ENCODE results near the gene SPRED1.

Gene SPRED1

DNA sequence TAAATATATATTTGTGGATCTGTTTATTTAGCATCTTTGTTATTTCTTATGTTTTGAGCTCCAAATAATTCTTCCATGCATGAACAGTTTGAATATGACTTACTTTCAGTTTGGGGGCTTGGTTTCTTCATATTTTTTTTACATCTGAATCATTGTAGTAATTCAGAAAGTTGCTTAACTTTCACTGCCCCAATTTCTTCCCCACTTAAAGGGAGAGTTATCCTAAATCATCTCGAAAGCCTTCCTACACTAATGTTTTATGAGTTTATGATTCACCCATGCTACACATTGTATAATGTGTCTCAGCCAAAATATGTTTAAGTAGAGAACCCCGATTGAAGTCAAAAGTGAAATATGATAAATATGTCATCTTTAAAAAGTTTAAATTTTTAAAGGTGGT is 47.8 kb downstream of the SPRED1 start:
- H3K4me1 ChIP-seq (ENCODE audit: control insufficient read depth in 5 of 5, insufficient read depth in 5 of 5, low read length in 5 of 5), result peaks cover 0 to 16% (median 5%) of the 10 kb centered on the region in 5 donors
- no peak overlapping the region for H3K9ac ChIP-seq (ENCODE audit: low read length in 5 of 5)
- no peak overlapping the region for H3K4me3 ChIP-seq (ENCODE audit: low read depth in 1 of 5, low read length in 5 of 5)
- H3K36me3 ChIP-seq (ENCODE audit: control insufficient read depth in 5 of 5, insufficient read depth in 5 of 5, low read length in 5 of 5), result peaks cover 0 to 4% (median 0%) of the 10 kb centered on the region in 5 donors
- no peaks in the 10 kb centered on the region for H3K9me3 ChIP-seq (ENCODE audit: control insufficient read depth in 5 of 5, low read length in 5 of 5)
- no peaks in the 10 kb centered on the region for H3K27me3 ChIP-seq (ENCODE audit: control insufficient read depth in 5 of 5, insufficient read depth in 4 of 5, low read length in 5 of 5)
- no peak overlapping the region for H3K27ac ChIP-seq (ENCODE audit: low read depth, low read length)

DNA sequence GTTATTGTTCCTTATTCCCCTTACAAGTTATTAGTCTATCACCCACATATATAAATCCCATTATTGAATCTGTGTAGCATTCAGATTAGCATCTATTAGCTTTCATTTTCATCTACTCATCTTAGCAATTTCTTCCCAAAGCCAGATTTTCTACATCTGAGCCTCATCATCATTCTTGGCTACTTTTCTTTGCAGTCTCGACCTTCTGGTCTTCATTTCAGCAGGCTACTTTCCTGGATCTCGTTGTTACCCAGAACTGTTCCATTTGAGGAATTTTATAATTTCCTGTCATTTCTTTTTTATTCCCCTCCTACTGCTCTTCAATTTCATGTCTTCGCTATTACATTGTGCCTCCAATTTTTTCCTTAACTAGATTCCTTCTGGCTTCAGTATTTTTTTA is 51.8 kb downstream of the SPRED1 start:
- Histone ChIP-seq H3K9me3 (ENCODE audit: control insufficient read depth in 5 of 5, low read length in 5 of 5) (no peaks in the 10 kb centered on the region), H3K4me1 (ENCODE audit: control insufficient read depth in 5 of 5, insufficient read depth in 5 of 5, low read length in 5 of 5) (peaks cover 0 to 12% (median 3%) of the 10 kb centered on the region in 5 donors), H3K36me3 (ENCODE audit: control insufficient read depth in 5 of 5, insufficient read depth in 5 of 5, low read length in 5 of 5) (peaks cover 0 to 4% (median under 1%) of the 10 kb centered on the region in 5 donors), H3K27ac (ENCODE audit: low read depth, low read length) (no peak overlapping the region), H3K27me3 (ENCODE audit: control insufficient read depth in 5 of 5, insufficient read depth in 4 of 5, low read length in 5 of 5) (no peaks in the 10 kb centered on the region), H3K9ac (ENCODE audit: low read length in 5 of 5) (no peak overlapping the region), H3K4me3 (ENCODE audit: low read depth in 1 of 5, low read length in 5 of 5) (no peak overlapping the region)

DNA sequence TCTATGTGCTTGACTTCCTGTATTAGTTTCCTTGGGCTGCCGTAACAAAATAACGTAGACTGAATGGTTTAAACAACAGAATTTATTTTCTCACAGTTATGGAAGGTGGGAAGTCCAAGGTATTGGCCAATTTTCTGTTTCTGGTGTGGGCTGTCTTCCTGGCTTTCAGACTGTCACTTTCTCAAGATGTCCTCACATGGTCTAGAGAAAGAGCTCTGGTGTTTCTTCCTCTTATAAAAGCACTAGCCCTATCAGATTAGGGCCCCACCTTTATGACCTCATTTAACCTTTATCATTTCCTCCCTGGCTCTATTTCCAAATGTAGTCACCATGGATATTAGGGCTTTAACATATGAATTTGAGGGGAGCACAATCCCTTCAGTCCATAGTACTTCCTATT is 54.6 kb downstream of the SPRED1 start:
- H3K4me3 ChIP-seq (ENCODE audit: low read depth in 1 of 5, low read length in 5 of 5), result no peak overlapping the region
- H3K27ac ChIP-seq (ENCODE audit: low read depth, low read length), result no peak overlapping the region
- no peaks in the 10 kb centered on the region for H3K9me3 ChIP-seq (ENCODE audit: control insufficient read depth in 5 of 5, low read length in 5 of 5)
- peaks cover 0 to 12% (median 3%) of the 10 kb centered on the region in 5 donors for H3K4me1 ChIP-seq (ENCODE audit: control insufficient read depth in 5 of 5, insufficient read depth in 5 of 5, low read length in 5 of 5)
- no peaks in the 10 kb centered on the region for H3K27me3 ChIP-seq (ENCODE audit: control insufficient read depth in 5 of 5, insufficient read depth in 4 of 5, low read length in 5 of 5)
- H3K36me3 ChIP-seq (ENCODE audit: control insufficient read depth in 5 of 5, insufficient read depth in 5 of 5, low read length in 5 of 5), result peaks cover 0 to 5% (median 4%) of the 10 kb centered on the region in 5 donors
- no peak overlapping the region for H3K9ac ChIP-seq (ENCODE audit: low read length in 5 of 5)

DNA sequence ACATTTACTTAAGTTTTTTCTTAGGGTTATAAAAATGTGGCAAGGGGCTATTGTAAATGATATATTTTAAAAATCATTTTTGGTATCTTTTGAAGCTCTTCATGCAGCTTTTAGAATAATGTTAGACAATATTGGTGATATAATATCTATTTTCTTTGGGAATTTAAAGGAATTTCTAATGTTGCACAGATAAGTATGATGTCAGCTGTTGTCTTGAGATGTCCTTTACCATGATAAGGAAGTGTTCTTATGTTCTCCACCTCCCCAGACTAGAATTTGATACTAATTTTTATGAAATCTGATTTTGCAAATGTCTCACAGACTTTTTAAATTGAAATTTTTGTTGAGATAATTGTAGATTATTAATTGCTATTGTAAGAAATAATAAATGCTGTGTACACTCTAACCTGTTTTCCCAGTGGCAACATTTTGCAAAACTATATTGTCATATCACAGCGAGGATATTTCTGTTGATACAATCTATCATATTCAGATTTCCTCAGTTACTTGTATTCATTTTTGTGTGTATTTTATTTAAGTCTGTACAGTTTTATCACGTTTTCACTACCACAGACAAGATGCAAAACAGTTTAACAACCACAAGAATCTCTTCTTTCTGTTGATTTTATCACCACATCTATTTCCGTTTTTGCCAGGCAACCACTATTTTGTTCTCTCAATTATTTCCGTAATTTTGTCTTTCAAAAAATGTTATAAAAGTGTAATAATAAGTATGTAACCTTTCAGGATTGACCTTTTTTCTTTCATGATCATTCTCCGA is 55.4 kb downstream of the SPRED1 start:
- peaks cover 0 to 5% (median 0%) of the 10 kb centered on the region in 5 donors for H3K36me3 ChIP-seq (ENCODE audit: control insufficient read depth in 5 of 5, insufficient read depth in 5 of 5, low read length in 5 of 5)
- H3K27me3 ChIP-seq (ENCODE audit: control insufficient read depth in 5 of 5, insufficient read depth in 4 of 5, low read length in 5 of 5), result no peaks in the 10 kb centered on the region
- H3K4me1 ChIP-seq (ENCODE audit: control insufficient read depth in 5 of 5, insufficient read depth in 5 of 5, low read length in 5 of 5), result peaks cover 0 to 15% (median 5%) of the 10 kb centered on the region in 5 donors
- no peaks in the 10 kb centered on the region for H3K9me3 ChIP-seq (ENCODE audit: control insufficient read depth in 5 of 5, low read length in 5 of 5)
- no peak overlapping the region for H3K27ac ChIP-seq (ENCODE audit: low read depth, low read length)
- no peak overlapping the region for H3K9ac ChIP-seq (ENCODE audit: low read length in 5 of 5)
- no peak overlapping the region for H3K4me3 ChIP-seq (ENCODE audit: low read depth in 1 of 5, low read length in 5 of 5)

DNA sequence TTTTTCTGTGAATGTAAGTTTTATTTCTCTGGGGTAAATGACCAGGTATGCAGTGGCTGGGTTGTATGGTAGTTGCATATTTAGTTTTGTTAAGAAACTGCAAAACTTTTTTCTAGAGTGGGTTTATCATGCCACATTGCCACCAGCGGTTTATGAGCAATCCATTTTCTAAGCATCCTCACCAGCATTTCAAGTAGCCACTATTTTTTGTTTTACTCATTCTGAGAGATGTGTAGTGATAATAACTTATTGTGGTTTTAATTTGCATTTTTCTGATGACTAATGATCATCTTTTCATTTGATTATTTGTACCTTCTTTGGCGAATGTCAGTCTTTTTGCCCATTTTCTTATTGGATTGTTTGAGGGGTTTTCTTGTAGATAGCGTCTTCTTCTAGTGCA is 56.2 kb downstream of the SPRED1 start:
- peaks cover 0 to 5% (median 0%) of the 10 kb centered on the region in 5 donors for H3K36me3 ChIP-seq (ENCODE audit: control insufficient read depth in 5 of 5, insufficient read depth in 5 of 5, low read length in 5 of 5)

DNA sequence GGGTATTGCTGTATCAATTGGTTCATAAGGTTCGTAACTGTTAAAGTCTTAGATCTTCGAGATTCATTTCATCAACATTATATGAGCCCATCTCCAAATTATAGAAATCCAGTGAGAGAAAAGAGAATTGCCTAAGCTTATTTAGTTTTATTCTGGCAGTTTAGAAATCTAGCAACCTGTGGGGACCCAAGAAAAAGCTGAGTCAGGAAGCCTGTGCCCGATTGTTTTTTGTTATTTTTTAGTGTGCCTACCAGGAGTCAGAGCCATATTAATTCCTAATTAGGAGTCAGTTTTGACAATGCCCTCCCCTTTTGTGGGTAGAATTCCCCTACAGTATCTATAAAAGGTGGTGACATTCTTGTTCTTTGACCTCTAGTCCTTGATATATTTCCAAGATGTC is 59.6 kb downstream of the SPRED1 start:
- Histone ChIP-seq H3K27ac (ENCODE audit: low read depth, low read length) (no peak overlapping the region), H3K9me3 (ENCODE audit: control insufficient read depth in 5 of 5, low read length in 5 of 5) (no peaks in the 10 kb centered on the region), H3K36me3 (ENCODE audit: control insufficient read depth in 5 of 5, insufficient read depth in 5 of 5, low read length in 5 of 5) (peaks cover 0 to 5% (median 0%) of the 10 kb centered on the region in 5 donors), H3K9ac (ENCODE audit: low read length in 5 of 5) (no peak overlapping the region), H3K4me1 (ENCODE audit: control insufficient read depth in 5 of 5, insufficient read depth in 5 of 5, low read length in 5 of 5) (peaks cover 0 to 15% (median 3%) of the 10 kb centered on the region in 5 donors), H3K4me3 (ENCODE audit: low read depth in 1 of 5, low read length in 5 of 5) (no peak overlapping the region), H3K27me3 (ENCODE audit: control insufficient read depth in 5 of 5, insufficient read depth in 4 of 5, low read length in 5 of 5) (no peaks in the 10 kb centered on the region)

More for the DNA sequence above, 56.2 kb downstream of the SPRED1 start:
- Histone ChIP-seq H3K27ac (ENCODE audit: low read depth, low read length) (no peak overlapping the region), H3K4me1 (ENCODE audit: control insufficient read depth in 5 of 5, insufficient read depth in 5 of 5, low read length in 5 of 5) (peaks cover 0 to 16% (median 9%) of the 10 kb centered on the region in 5 donors), H3K4me3 (ENCODE audit: low read depth in 1 of 5, low read length in 5 of 5) (no peak overlapping the region), H3K9me3 (ENCODE audit: control insufficient read depth in 5 of 5, low read length in 5 of 5) (no peaks in the 10 kb centered on the region), H3K27me3 (ENCODE audit: control insufficient read depth in 5 of 5, insufficient read depth in 4 of 5, low read length in 5 of 5) (no peaks in the 10 kb centered on the region), H3K9ac (ENCODE audit: low read length in 5 of 5) (no peak overlapping the region)

DNA sequence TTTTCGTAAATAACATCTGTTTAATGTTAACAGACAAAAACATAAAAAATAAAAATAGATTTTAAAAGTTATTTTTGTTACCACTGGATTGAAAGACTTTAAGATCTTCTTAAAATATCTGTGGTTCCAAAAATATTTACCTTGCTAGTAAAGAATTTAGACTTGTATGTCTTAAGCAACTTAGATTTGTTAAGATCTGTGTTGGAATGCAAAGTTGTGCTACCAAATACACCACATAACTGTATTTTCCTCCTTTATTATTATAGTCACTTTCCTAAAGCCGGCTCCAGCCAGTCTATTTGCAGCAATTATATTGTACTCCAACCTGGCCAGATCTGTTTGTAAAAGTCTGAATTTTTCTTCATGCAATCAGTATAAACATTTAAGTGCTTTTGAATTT is 63.7 kb downstream of the SPRED1 start:
- Histone ChIP-seq H3K4me3 (ENCODE audit: low read depth in 1 of 5, low read length in 5 of 5) (no peak overlapping the region), H3K36me3 (ENCODE audit: control insufficient read depth in 5 of 5, insufficient read depth in 5 of 5, low read length in 5 of 5) (no peaks in the 10 kb centered on the region), H3K9me3 (ENCODE audit: control insufficient read depth in 5 of 5, low read length in 5 of 5) (no peaks in the 10 kb centered on the region), H3K27me3 (ENCODE audit: control insufficient read depth in 5 of 5, insufficient read depth in 4 of 5, low read length in 5 of 5) (no peaks in the 10 kb centered on the region), H3K27ac (ENCODE audit: low read depth, low read length) (no peak overlapping the region), H3K4me1 (ENCODE audit: control insufficient read depth in 5 of 5, insufficient read depth in 5 of 5, low read length in 5 of 5) (peaks cover 0 to 15% (median 0%) of the 10 kb centered on the region in 5 donors), H3K9ac (ENCODE audit: low read length in 5 of 5) (no peak overlapping the region)

DNA sequence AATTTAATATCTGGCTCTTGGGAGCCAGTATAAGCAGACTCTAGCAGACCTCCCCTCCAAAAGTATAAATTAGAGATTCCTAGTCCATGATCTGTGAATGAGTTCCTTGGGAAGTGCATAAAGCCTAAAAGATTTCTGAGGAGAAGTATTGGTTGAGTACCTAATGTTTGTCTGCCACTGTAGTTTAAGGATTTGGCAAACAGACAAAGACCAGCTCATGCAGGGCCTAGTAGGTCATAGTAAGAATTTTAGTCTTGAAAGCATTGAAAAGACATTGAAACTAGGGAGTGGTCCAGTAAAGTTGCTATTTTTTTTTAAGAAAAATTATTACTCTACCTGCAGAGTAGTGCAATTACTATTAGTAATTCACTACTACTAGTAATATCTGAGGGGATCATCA is 67.5 kb downstream of the SPRED1 start:
- Histone ChIP-seq H3K27ac (ENCODE audit: low read depth, low read length) (no peak overlapping the region), H3K27me3 (ENCODE audit: control insufficient read depth in 5 of 5, insufficient read depth in 4 of 5, low read length in 5 of 5) (no peaks in the 10 kb centered on the region), H3K9ac (ENCODE audit: low read length in 5 of 5) (no peak overlapping the region), H3K4me3 (ENCODE audit: low read depth in 1 of 5, low read length in 5 of 5) (no peak overlapping the region), H3K9me3 (ENCODE audit: control insufficient read depth in 5 of 5, low read length in 5 of 5) (no peaks in the 10 kb centered on the region), H3K4me1 (ENCODE audit: control insufficient read depth in 5 of 5, insufficient read depth in 5 of 5, low read length in 5 of 5) (peaks cover 0 to 5% (median 0%) of the 10 kb centered on the region in 5 donors), H3K36me3 (ENCODE audit: control insufficient read depth in 5 of 5, insufficient read depth in 5 of 5, low read length in 5 of 5) (peaks cover 2 to 8% (median 4%) of the 10 kb centered on the region in 5 donors)

DNA sequence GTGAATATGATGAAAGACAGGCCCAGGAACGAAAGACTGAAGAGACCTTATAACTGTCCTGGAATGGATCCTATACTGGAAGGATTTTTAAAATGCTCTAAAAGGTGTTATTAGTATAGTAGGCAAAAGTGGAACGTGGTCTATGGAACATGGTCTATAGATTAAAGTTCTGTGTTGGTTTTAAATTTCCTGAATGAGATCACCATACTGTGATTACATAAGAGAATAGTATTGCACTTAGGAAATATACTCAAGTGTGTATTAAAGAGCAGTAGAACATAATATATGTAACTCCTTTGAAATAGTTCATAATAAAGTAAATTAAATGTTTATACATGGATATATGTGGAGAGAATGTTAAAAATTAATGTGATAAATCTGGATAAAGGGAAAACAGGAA is 68.2 kb downstream of the SPRED1 start:
- Histone ChIP-seq H3K27ac (ENCODE audit: low read depth, low read length) (no peak overlapping the region), H3K9me3 (ENCODE audit: control insufficient read depth in 5 of 5, low read length in 5 of 5) (no peaks in the 10 kb centered on the region), H3K4me3 (ENCODE audit: low read depth in 1 of 5, low read length in 5 of 5) (no peak overlapping the region), H3K9ac (ENCODE audit: low read length in 5 of 5) (no peak overlapping the region), H3K36me3 (ENCODE audit: control insufficient read depth in 5 of 5, insufficient read depth in 5 of 5, low read length in 5 of 5) (peaks cover 6 to 13% (median 7%) of the 10 kb centered on the region in 5 donors), H3K4me1 (ENCODE audit: control insufficient read depth in 5 of 5, insufficient read depth in 5 of 5, low read length in 5 of 5) (peaks cover 0 to 3% (median 0%) of the 10 kb centered on the region in 5 donors), H3K27me3 (ENCODE audit: control insufficient read depth in 5 of 5, insufficient read depth in 4 of 5, low read length in 5 of 5) (no peaks in the 10 kb centered on the region)

DNA sequence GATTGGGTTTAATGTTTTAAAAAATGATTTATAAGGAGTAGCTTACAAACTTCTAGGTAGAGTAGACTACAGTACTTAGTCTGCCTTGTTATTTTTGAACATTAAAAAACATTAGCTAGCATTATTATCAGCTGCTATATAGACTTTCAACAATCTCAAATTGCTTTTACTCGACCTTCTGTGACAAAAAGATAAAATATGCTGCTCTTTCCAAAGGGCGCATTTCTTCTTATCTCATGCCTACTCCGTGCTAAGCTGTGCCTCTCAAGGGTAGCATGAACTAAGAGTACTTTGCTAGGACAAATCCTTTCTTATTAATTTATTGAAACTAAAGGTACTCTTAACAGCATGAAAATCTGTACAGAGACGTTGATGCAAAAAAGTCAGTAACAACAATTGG is 71.3 kb downstream of the SPRED1 start:
- Histone ChIP-seq H3K9ac (ENCODE audit: low read length in 5 of 5) (no peak overlapping the region), H3K4me1 (ENCODE audit: control insufficient read depth in 5 of 5, insufficient read depth in 5 of 5, low read length in 5 of 5) (peaks cover 0 to 3% (median 0%) of the 10 kb centered on the region in 5 donors), H3K36me3 (ENCODE audit: control insufficient read depth in 5 of 5, insufficient read depth in 5 of 5, low read length in 5 of 5) (peaks cover 14 to 34% (median 27%) of the 10 kb centered on the region in 5 donors), H3K4me3 (ENCODE audit: low read depth in 1 of 5, low read length in 5 of 5) (no peak overlapping the region), H3K27ac (ENCODE audit: low read depth, low read length) (no peak overlapping the region), H3K9me3 (ENCODE audit: control insufficient read depth in 5 of 5, low read length in 5 of 5) (no peaks in the 10 kb centered on the region), H3K27me3 (ENCODE audit: control insufficient read depth in 5 of 5, insufficient read depth in 4 of 5, low read length in 5 of 5) (no peaks in the 10 kb centered on the region)

Data from subcutaneous abdominal adipose tissue (tissue), 5 donors.